CD14-positive monocyte (primary cell): ENCODE results near the gene MRPS9. TPM values are rescaled to one million over a fixed set of nuclear protein-coding genes. Genes with fewer than 3 reads are reported as not detected.

Experiments used
- DNase-seq, 3 donors: peaks; one replicate each; pipeline ENCODE4 v3.0.0-alpha.2; 2011 to 2022
- H2AFZ ChIP-seq: 2 replicates; pipeline ENCODE4 v1.6.0; 2012; ENCODE audit warnings: mild to moderate bottlenecking, low read depth, low read length, inconsistent platforms; ENCODE audit not compliant: insufficient read depth, poor library complexity, severe bottlenecking
- H3K27ac ChIP-seq, 2 donors: 1 replicate in 1 of 2; 2 replicates in 1 of 2; pipeline ENCODE4 v1.5.1; 2012 to 2013; ENCODE audit warnings: low read length in 2 of 2, control low read depth in 1 of 2, inconsistent platforms in 1 of 2, low read depth in 1 of 2, mild to moderate bottlenecking in 1 of 2
- H3K27me3 ChIP-seq, 2 donors: one replicate each; pipeline versions ENCODE4 v1.6.0 to v1.6.1; 2011 to 2013; ENCODE audit warnings: low read length in 2 of 2; ENCODE audit not compliant: control insufficient read depth in 2 of 2, insufficient read depth in 2 of 2
- H3K36me3 ChIP-seq, 2 donors: replicated peaks in 1 of 2; 1 replicate in 1 of 2; 2 replicates in 1 of 2; pipeline versions ENCODE4 v1.5.1 to v1.6.1; 2012 to 2013; ENCODE audit warnings: low read length in 2 of 2, control low read depth in 1 of 2, inconsistent platforms in 1 of 2, mild to moderate bottlenecking in 1 of 2; ENCODE audit not compliant: insufficient read depth in 2 of 2, control insufficient read depth in 1 of 2
- H3K4me1 ChIP-seq, 2 donors: 1 replicate in 1 of 2; 2 replicates in 1 of 2; pipeline versions ENCODE4 v1.5.1 to v1.6.1; 2012 to 2013; ENCODE audit warnings: low read length in 2 of 2, control low read depth in 1 of 2, inconsistent platforms in 1 of 2, mild to moderate bottlenecking in 1 of 2, moderate library complexity in 1 of 2; ENCODE audit not compliant: insufficient read depth in 2 of 2, control insufficient read depth in 1 of 2
- H3K4me2 ChIP-seq: replicated peaks from 2 replicates; pipeline ENCODE3; 2012; ENCODE audit warnings: low read length, moderate library complexity, mild to moderate bottlenecking; ENCODE audit not compliant: poor library complexity, severe bottlenecking; ENCODE audit errors: extremely low read depth
- H3K4me3 ChIP-seq, 3 experiments: fragments of 200-600 bp in 1 of 3; sonication (generic) in 1 of 3; replicated peaks in 1 of 3; 1 replicate in 2 of 3; 2 replicates in 1 of 3; pipeline ENCODE4 v1.5.1; 2011 to 2013; ENCODE audit warnings: low read length in 3 of 3, mild to moderate bottlenecking in 3 of 3, control low read depth in 2 of 3, low read depth in 2 of 3, inconsistent platforms in 1 of 3, moderate library complexity in 1 of 3
- H3K79me2 ChIP-seq: 2 replicates; pipeline ENCODE4 v1.6.0; 2012; ENCODE audit warnings: mild to moderate bottlenecking, control low read depth, inconsistent platforms, low read length, moderate library complexity; ENCODE audit not compliant: insufficient read depth
- H3K9ac ChIP-seq: 2 replicates; pipeline ENCODE4 v1.6.0; 2017; ENCODE audit warnings: low read length, mild to moderate bottlenecking; ENCODE audit not compliant: insufficient read depth, poor library complexity, severe bottlenecking
- H3K9me3 ChIP-seq, 2 donors: replicated peaks in 1 of 2; 1 replicate in 1 of 2; 2 replicates in 1 of 2; pipeline versions ENCODE4 v1.5.1 to v1.6.1; 2012 to 2013; ENCODE audit warnings: low read length in 2 of 2, control low read depth in 1 of 2; ENCODE audit not compliant: control insufficient read depth in 1 of 2, insufficient read depth in 1 of 2
- H4K20me1 ChIP-seq: 2 replicates; pipeline ENCODE4 v1.6.0; 2012; ENCODE audit warnings: mild to moderate bottlenecking, low read length, control low read depth, moderate library complexity; ENCODE audit not compliant: insufficient read depth
- H3K27ac Mint-ChIP-seq, 7 donors: one replicate each; pipeline ENCODE4 v1.8.0; 2020; ENCODE audit warnings: mild to moderate bottlenecking in 7 of 7, mixed read lengths in 7 of 7, moderate library complexity in 6 of 7, inconsistent platforms in 2 of 7
- H3K27me3 Mint-ChIP-seq, 3 donors: one replicate each; pipeline ENCODE4 v1.8.0; 2021 to 2022; ENCODE audit warnings: low read depth in 3 of 3, mild to moderate bottlenecking in 3 of 3, mixed read lengths in 3 of 3, moderate library complexity in 3 of 3, inconsistent platforms in 1 of 3
- H3K36me3 Mint-ChIP-seq, 2 donors: one replicate each; pipeline ENCODE4 v1.8.0; 2020; ENCODE audit warnings: mixed read lengths in 2 of 2, inconsistent platforms in 1 of 2, mild to moderate bottlenecking in 1 of 2
- H3K4me1 Mint-ChIP-seq: one replicate; pipeline ENCODE4 v1.8.0; 2020; ENCODE audit warnings: mild to moderate bottlenecking, mixed read lengths
- H3K4me3 Mint-ChIP-seq, 2 donors: one replicate each; pipeline ENCODE4 v1.8.0; 2020; ENCODE audit warnings: mild to moderate bottlenecking in 2 of 2, mixed read lengths in 2 of 2, moderate library complexity in 1 of 2
- H3K9me3 Mint-ChIP-seq, 7 donors: one replicate each; pipeline ENCODE4 v1.8.0; 2020 to 2022; ENCODE audit warnings: mixed read lengths in 7 of 7, mild to moderate bottlenecking in 6 of 7, moderate library complexity in 6 of 7, inconsistent platforms in 2 of 7
- WGBS: methylation state at CpG from one replicate; pipeline ENCODE4 v1.1.5; 2013; ENCODE audit warnings: missing lambda C conversion rate; ENCODE audit not compliant: insufficient coverage; 5-methylcytosine and 5-hydroxymethylcytosine counted together
- intact Hi-C, 2 donors: fragments of 100-400 bp; cut with micrococcal nuclease; formaldehyde crosslinking; loops; one replicate each; pipeline versions ENCODE4 v1.15.0 to v1.15.1; 2023
- polyA plus RNA-seq, 3 donors: library from polyadenylated mRNA; depleted of rRNA in 1 of 3; unstranded in 2 of 3; stranded (reverse) in 1 of 3; fragments of 300-500 nt in 2 of 3; fragments of >200 nt in 1 of 3; fragmentation: Illumina TruSeq in 2 of 3; gene quantifications; 1 replicate in 2 of 3; 2 replicates in 1 of 3; pipeline ENCODE4 v1.2.3, GENCODE V29; 2012 to 2021
- TF ChIP-seq, protein P1 (sequence below): fragments of 200-600 bp; IDR thresholded peaks from one replicate; pipeline ENCODE4 v1.8.0; 2022; ENCODE audit warnings: antibody characterized with exemption, mild to moderate bottlenecking

The MRPS9 gene
- polyA plus RNA-seq, 3 donors, result 9.9 to 12.5 (median 11.6) TPM

GRCh38 chr2:105072039-105072438 lies 34.2 kb downstream of the MRPS9 start:
- H3K9me3 Mint-ChIP-seq, result no peaks in the 10 kb centered on the region
- TF ChIP-seq, protein P1, sequence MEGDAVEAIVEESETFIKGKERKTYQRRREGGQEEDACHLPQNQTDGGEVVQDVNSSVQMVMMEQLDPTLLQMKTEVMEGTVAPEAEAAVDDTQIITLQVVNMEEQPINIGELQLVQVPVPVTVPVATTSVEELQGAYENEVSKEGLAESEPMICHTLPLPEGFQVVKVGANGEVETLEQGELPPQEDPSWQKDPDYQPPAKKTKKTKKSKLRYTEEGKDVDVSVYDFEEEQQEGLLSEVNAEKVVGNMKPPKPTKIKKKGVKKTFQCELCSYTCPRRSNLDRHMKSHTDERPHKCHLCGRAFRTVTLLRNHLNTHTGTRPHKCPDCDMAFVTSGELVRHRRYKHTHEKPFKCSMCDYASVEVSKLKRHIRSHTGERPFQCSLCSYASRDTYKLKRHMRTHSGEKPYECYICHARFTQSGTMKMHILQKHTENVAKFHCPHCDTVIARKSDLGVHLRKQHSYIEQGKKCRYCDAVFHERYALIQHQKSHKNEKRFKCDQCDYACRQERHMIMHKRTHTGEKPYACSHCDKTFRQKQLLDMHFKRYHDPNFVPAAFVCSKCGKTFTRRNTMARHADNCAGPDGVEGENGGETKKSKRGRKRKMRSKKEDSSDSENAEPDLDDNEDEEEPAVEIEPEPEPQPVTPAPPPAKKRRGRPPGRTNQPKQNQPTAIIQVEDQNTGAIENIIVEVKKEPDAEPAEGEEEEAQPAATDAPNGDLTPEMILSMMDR, result no peak
- no CpG with 5 or more reads among the region's 2 CpGs for WGBS
- H3K4me1 Mint-ChIP-seq, result no peaks in the 10 kb centered on the region
- intact Hi-C loops, result no loop called here
- Histone ChIP-seq H4K20me1 (no peaks in the 10 kb centered on the region), H3K9ac (no peak overlapping the region), H3K4me2 (no peak overlapping the region), H3K4me3 (no peak overlapping the region), H3K36me3 (peaks cover 7 to 21% of the 10 kb centered on the region in 2 donors), H3K79me2 (no peaks in the 10 kb centered on the region), H3K27ac (no peak overlapping the region), H3K27me3 (no peaks in the 10 kb centered on the region), H3K9me3 (no peaks in the 10 kb centered on the region), H2AFZ (no peak overlapping the region), H3K4me1 (no peaks in the 10 kb centered on the region)
- no peak for DNase-seq
- no peak overlapping the region for H3K27ac Mint-ChIP-seq
- H3K4me3 Mint-ChIP-seq, result no peak overlapping the region
- H3K27me3 Mint-ChIP-seq, result peaks cover 0 to 1% (median 0%) of the 10 kb centered on the region in 3 donors
- H3K36me3 Mint-ChIP-seq, result peaks cover 36 to 42% of the 10 kb centered on the region in 2 donors

GRCh38 chr2:105073591-105073990 lies 35.7 kb downstream of the MRPS9 start:
- no peak overlapping the region for H3K4me3 Mint-ChIP-seq

More at GRCh38 chr2:105073591-105073990, 35.7 kb downstream of the MRPS9 start:
- no peak overlapping the region for H3K4me2 ChIP-seq
- Mint-ChIP-seq H3K27ac (no peak overlapping the region), H3K4me1 (no peaks in the 10 kb centered on the region), H3K27me3 (peaks cover 0 to 1% (median 0%) of the 10 kb centered on the region in 3 donors), H3K36me3 (peaks cover 43% of the 10 kb centered on the region in 2 donors), H3K9me3 (no peaks in the 10 kb centered on the region)
- no CpG with 5 or more reads among the region's 4 CpGs for WGBS
- no peak overlapping the region for H3K27ac ChIP-seq
- no peak for DNase-seq
- H3K36me3 ChIP-seq, result peaks cover 7 to 21% of the 10 kb centered on the region in 2 donors
- H3K9ac ChIP-seq, result no peak overlapping the region
- H3K27me3 ChIP-seq, result no peaks in the 10 kb centered on the region
- no peaks in the 10 kb centered on the region for H3K79me2 ChIP-seq
- H3K4me1 ChIP-seq, result no peaks in the 10 kb centered on the region
- TF ChIP-seq, protein P1, result no peak
- H2AFZ ChIP-seq, result no peak overlapping the region
- intact Hi-C loops, result no loop called here
- no peaks in the 10 kb centered on the region for H4K20me1 ChIP-seq
- H3K9me3 ChIP-seq, result no peaks in the 10 kb centered on the region
- H3K4me3 ChIP-seq, result no peak overlapping the region
